HG03135 (cell line): ENCODE results near the gene TRIM46.
A peak's percentile ranks its signal among the peaks of the same experiment; 100 is the strongest.

Source experiments
- ATAC-seq: cut with Tn5 transposase; IDR thresholded peaks from one replicate; pipeline ENCODE4 v1.9.1; 2021; ENCODE audit warnings: mild to moderate bottlenecking, moderate library complexity; ENCODE audit not compliant: unreplicated experiment

The TRIM46 gene

DNA sequence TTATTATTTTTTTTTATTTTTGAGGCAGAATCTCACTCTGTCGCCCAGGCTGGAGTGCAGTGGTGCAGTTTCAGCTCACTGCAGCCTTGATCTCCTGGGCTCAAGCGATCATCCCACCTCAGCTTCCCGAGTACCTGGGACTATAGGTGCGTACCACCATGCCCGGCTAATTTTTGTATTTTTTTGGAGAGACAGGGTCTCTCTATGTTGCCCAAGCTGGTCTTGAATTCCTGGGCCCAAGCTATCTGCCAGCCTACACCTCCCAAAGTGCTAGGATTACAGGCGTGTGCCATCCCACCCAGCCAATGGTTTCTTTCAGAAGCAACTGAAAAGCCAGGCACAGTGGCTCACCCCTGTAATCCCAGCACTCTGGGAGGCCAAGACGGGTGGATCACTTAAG is 2.8 kb upstream of the TRIM46 start:
- no peak for ATAC-seq

DNA sequence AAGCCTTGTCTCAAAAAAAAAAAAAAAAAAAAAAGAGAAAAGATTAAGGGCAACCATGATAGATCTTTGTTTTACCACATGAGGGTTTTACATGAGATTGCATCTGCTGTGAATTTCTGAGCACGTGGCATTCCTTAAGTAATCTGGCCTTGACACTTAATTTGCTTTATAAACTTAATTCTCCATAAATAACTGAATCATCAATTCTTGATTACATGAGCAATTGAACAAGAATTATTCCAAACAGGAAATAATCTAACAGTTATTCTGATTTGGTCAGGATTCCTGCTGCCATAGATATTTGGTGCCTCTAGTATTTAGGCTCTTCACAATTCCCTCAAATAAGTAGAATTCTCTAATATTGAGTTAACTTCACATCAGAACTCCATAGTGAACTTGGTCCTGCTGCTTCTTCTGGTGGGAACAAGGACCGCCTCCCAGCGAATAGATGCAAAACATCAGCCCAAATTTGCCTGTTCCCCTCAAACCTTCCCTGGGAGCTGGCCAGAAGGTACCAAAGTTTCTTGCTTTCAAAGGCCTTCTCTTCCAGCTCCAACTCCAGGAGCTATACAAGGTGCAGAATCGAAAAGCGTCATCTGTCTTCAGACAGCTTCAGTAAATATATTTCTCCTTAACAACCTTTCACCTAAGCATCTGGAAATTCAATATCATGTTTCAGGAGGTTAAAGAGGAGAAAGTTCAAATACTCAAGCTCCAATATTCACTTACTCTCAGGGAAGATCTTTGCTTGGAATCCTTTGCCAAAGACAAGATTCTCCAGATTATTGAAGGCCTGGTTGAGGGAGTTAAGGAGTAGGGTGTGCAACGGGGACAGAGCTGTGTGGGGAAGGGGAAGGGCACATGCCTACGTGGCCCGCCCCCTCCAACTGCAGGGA is 1.6 kb upstream of the TRIM46 start:
- no peak for ATAC-seq

DNA sequence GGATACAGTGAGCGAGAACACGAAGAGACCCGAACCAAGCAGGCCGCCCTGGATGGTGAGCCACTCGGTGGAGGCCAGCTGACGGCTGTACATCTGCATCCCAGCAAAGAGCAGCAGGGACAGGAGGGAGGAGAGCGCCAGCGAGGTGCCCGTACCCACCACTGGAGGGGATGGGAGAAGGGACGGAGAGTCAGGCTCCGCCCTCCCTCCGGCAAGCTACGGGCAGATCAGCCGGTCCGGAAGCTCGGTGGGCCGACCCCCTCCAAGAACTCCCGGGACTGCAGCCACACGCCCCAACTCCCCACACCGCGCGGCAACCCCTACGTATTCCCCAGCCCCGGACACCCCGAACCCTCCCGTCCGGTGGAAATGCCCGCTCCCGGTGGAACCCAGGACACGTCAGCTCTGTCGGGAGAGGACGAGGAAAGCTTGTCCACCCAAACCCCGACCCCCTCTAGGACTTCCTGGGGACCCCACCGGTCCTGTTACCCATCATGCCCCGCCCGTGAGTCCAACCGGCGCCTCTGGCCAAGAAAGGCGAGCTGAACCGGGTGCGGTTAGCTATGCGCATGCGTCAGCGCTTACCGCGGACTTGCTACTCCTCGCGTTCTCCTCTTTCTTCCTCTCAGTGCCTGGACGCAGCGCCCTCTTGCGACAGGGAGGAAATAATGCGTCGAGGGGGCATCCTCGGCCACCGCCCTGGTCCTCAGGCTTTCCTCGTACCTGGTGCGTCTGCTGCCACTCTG is 744 bp upstream of the TRIM46 start, which contains the start of gene KRTCAP2:
TSS of gene KRTCAP2 (minus strand) at position 573 of the 746 bp plus-strand sequence. CDS start at position 493, 80 bp downstream.
- ATAC-seq = peak; percentile 85

DNA sequence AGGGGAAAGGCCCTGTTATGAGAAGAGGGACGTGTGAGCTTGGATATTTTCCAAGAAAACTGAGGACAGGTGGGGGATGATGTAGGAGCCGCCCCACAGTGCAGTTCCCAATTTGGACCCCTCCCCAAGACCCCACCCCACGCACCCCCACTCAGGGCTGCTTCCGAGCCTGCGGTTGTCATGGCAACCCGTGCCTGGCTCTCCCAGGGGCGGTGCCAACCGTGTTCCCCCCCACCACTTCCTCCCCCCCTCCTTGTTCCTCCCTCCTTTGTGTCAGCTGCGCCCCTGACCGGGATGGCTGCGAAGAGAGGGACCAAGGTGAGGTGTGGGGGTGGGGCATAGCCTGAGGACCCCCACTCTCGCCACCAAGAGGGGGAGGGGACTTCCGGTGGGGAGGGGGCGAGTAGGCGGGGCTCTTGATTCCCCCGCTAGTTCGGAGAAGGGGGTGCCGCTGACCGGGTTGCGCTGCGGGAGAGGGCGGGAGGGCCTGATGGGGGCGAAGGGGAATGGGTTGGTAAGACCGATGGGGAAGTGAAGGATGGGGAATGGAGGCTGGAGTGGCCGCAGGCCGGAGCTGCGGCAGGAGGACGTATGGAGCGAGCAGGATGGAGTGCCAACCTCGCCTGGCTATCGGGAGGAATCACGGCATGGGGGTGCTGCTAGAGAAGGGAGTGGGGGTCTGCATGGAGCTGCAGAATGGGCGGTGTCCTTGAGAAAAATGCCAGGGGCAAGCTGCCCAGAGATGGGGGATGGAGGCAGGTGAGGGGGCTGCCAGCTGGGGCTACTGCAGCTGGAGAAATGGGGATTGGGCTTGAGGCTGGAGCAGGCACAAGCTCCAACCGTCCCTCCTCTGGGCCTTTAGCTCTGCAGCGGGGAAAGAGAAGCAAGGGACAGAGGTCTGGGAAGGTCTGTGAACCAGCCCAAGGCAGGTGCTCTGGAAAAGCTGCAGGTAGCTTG is 953 bp downstream of the TRIM46 start:
- no peak for ATAC-seq

DNA sequence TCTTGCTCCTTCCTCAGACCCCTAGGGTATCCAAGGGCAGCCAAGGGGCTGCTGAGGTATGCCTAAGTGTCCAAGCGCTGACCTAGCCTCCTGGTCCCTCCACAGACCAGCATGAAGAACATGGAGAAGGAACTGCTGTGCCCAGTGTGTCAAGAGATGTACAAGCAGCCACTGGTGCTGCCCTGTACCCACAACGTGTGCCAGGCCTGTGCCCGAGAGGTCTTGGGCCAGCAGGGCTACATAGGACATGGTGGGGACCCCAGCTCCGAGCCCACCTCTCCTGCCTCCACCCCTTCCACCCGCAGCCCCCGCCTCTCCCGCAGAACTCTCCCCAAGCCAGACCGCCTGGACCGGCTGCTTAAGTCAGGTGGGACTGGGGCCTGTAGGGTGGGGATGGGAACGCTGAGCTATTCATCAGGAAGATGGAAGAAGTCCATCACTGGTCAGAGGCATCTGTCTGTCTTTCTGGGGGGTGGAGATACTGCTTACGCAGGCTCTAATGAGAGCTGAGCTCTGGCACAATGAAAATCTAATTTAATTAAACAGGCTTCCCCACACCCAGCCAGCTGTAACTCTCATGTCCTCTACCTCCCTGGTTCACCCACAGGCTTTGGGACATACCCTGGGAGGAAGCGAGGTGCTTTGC is 1.8 kb downstream of the TRIM46 start:
- no peak for ATAC-seq

DNA sequence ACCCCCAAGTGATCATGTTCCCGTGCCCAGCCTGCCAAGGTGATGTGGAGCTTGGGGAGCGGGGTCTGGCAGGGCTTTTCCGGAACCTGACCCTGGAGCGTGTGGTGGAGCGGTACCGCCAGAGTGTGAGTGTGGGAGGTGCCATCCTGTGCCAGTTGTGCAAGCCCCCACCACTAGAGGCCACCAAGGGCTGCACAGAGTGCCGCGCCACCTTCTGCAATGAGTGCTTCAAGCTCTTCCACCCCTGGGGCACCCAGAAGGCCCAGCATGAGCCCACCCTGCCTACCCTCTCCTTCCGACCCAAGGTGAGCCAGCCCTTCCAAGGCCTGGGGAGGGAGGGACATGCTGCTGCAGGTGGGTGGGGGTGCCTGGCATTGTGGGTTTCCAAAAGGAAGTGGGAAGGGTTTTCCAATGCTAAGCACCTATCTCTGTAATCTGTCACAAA is 2.3 kb downstream of the TRIM46 start:
- no peak for ATAC-seq

DNA sequence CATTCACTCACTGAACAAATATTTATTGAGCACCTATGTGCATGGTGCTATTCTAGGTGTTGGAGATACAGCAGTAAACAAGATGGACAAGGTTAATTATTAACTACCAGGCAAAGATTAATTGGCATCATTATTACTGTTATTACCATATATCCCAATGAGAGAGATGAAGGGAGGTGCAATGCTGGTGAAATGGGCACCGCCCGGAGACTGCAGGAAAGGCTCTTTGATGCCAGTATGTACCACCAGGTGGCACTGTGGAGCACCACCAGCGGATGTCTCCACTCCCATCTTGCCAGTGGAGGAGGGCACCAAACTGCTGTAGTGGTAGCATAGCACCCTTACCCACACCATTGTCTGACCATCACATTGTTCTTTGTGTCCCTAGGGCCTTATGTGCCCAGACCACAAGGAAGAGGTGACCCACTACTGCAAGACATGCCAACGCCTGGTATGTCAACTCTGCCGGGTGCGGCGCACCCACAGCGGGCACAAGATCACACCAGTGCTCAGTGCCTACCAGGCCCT is 3.0 kb downstream of the TRIM46 start:
- no peak for ATAC-seq

DNA sequence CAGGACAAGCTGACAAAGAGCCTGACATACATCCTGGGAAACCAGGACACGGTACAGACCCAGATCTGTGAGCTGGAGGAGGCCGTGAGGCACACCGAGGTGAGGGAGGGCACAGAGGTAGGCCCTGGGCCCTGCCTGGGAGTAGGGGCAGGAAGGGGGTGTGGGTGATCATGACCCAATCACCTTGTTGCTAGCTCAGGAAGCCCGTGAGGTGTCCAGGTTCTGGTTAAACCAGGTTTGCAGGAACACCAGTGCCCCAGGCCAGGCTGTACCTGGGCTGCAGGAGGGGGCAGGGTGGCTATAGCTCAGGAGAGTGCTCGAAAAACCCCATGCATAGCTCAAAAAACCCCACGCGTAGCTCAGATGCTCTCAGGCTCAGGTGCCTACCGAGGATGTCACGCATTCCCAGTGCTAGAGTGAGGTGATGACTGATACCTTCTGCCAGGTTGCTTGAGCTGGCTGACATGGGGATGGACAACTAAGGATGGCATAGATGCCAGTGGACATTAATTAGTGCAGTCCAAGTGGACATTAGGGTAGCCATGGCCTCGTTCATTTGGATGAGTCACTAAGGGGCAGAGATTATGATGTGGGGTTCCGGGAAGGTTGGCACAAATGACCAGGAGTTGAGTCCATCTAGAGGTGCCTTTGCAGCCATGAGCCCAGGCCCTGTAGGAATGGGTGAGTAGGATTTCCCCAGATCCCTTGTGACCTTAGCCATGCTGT is 3.7 kb downstream of the TRIM46 start:
- no peak for ATAC-seq

DNA sequence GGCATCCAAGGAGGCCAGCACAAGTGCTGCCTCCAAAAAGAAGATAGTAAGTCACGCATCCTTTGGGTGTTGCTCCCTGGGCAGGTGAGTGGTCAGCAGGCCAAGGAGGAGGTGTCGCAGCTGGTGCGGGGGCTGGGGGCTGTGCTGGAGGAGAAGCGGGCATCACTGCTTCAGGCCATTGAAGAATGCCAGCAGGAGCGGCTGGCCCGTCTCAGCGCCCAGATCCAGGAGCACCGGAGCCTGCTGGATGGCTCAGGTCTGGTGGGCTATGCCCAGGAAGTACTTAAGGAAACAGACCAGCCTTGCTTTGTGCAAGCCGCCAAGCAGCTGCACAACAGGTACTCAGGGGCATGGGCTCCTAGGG is 4.3 kb downstream of the TRIM46 start:
- ATAC-seq = no peak

DNA sequence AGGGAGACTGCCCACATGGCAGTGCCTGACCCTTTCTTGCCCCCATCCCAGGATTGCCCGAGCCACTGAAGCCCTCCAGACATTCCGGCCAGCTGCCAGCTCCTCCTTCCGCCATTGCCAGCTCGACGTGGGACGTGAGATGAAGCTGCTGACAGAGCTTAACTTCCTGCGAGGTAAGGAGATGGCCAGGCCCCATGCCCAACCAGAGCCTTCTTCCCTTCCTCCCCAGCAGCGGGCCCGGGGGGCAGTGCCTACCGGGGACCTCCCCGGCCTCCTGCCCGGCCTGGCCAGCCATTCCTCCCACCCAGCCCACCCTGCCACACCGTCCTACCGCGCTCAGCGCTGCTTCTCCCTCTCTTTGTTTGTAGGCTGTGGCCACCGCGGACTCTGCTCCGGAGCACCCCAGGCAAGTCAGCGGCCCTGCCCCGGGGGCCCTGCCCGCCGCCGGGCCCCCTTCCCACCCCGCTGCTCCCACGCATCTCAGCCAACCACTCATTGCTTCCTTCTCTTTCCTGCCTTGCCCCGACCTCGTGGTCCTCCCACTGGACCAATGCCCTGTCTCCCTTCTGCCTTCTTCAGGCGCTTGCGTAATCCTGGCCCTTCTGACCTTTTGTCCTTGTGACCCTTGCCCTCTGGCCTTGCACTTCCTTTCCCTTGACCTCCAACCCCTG is 4.9 kb downstream of the TRIM46 start:
- no peak for ATAC-seq

DNA sequence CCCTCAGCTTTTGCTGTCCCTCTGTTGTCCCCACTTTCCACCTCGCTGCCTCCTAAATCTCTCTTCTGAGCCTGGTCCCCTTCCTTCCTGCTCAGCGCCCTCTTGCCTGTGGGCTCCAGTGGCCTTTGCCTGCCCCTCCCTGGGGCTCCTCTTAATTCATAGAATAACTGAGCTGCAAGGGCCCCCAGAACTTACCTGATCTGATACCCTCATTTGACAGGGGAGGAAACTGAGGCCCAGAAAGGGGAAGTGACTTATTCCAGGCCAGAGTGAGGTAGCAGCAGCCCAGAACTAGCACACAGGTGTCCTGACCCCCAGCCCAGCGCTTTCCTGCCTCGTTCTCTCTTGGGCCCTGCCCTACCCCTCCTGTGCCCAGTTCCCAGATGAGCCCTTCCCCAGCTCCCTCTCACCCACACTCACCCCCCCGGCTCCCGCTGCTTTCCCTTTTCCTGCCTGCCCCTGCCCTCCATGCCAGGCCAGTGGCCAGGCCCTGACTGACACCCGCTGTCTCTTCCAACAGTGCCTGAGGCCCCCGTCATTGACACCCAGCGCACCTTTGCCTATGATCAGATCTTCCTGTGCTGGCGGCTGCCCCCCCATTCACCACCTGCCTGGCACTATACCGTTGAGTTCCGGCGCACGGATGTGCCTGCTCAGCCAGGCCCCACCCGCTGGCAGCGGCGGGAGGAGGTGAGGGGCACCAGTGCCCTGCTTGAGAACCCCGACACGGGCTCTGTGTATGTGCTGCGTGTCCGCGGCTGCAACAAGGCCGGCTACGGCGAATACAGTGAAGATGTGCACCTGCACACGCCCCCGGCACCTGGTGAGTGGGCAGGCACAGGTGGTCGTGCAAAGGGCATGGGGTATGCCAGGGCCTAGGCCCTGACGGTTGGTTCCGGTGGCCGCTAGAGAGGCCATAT is 5.7 kb downstream of the TRIM46 start:
- no peak for ATAC-seq

DNA sequence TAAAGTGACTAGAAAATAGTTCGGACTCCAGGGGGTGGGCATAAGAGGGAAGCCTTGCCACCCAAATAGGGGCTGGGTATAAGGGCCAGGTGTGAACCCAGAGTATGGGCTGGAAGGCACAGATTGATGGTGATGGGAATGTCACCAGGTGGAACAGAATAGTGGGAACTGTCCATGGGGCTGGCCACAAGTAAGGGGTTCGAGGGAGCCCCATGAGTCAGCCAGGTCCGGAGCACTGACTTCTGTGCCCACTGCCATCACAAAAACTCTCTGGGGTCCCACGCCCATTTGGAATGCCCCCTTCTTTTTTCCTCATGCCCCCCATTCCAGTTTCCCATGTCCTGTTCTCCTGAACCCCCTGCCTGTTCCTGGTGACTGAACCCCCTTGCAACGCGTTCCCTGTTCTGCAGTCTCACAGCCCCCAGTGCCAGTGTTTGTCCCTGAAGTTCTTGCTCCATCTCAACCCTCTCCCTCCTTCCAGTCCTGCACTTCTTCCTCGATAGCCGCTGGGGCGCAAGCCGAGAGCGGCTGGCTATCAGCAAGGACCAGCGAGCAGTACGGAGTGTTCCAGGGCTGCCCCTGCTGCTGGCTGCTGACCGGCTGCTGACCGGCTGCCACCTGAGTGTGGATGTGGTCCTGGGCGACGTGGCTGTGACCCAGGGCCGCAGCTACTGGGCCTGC is 7.9 kb downstream of the TRIM46 start:
- no peak for ATAC-seq

DNA sequence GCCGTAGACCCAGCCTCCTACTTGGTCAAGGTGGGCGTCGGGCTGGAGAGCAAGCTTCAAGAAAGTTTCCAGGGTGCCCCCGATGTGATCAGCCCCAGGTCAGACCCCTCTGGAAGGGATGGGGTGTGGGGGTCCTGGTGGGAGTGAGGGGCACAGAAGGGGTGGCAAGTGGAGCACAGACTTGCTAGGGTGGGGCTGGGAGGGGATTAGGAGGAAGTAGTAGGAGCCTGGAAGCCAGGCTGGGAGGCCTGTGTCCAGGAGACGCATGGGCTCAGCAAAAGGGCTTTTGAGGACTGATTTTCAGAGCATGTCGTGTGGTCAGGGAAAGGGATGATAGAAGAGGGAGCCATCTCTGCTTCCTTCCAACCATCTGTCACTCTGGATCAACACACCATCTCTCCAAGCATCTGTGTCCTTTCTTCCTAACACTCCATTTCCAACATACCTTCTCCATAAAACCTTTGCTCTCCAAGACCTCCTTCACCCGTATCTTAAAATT is 8.5 kb downstream of the TRIM46 start:
- ATAC-seq = no peak

DNA sequence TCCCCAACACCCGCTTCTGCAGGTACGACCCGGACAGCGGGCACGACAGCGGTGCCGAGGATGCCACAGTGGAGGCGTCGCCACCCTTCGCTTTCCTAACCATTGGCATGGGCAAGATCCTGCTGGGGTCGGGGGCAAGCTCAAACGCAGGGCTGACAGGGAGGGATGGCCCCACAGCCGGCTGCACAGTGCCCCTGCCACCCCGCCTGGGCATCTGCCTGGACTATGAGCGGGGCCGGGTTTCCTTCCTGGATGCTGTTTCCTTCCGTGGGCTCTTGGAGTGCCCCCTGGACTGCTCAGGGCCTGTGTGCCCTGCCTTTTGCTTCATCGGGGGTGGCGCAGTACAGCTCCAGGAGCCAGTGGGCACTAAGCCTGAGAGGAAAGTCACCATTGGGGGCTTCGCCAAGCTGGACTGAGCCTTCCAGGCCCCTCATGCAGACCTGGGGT is 10.1 kb downstream of the TRIM46 start:
- no peak for ATAC-seq

DNA sequence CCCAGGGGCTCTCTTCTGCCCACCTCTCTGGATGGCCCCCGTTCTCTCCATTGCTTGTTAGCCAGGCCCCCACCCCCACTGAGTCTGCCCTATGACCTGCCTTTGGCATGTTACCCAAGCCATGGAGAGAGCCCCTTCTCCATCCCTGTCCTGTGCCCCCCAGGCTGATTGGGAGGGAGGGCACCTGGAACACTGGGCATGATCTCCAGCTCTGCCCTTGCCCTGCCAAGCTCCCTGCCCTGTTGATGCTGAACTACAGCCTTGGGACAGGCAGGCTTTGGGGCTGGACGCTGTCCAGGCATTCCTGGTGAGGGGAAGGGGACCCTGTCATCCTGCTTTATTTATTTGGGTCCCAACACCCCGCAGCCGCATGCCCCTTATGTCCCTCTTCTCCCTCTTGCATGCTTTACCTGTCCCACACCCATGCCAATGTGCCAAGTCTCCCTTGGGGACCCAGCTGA is 10.7 kb downstream of the TRIM46 start:
- no peak for ATAC-seq

DNA sequence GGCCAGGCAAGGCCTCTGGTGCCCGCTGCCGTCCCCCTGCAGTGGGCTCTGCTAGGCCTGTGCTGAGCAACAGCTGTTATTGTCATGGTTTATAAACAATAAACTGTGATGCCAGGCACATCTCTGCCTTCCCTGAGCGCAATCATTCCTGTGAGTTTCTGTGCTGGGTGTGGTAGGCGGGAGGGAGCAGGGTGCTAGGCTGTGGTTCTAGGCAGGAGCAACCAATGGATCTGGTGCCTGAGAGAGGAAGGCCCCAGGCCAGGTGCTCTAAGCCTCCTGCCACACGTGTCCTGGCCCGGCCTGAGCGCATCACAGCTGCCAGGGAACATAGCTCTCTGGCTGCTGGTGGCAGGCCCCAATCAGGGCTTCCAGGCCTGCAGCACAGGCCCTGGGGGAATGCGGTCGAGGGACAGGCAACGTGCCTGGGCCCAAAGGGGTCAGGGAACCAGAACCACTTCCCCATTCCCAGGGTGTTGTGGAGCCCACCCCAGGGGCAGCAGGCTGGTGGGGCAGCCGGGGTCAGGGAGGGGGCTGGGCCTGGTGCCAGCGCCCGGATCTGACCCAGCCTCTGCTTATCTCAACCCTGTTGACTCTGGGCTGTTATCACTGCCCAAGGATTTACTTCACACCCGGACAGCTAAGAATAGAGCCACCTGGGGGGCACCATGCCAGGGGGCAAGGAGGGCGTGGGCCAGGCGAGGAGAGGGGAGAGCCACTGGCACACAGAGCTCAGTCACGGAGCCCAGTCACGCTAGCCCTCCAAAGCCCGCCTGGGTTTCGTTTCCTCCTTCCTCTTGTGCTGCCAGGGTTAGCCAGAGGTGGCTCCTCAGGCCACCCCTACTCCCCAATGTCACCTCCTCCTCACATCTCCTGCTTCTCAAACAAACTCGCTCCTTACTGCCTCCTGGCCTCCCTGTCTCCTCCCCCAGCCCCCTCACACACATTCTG is 11.5 kb downstream of the TRIM46 start:
- ATAC-seq = peak; percentile 81
